Lower lobe of right lung (tissue), 2 donors: Measurements from ENCODE around the gene PDZD4. TPM values are rescaled to one million over a fixed set of nuclear protein-coding genes. Genes with fewer than 3 reads are reported as not detected.
A peak's percentile ranks its signal among the peaks of the same experiment; 100 is the strongest.

ENCODE experiments used
- ATAC-seq, 2 donors: fragments of 200-7000 bp; cut with Tn5 transposase; one replicate each; pipeline ENCODE4 v1.9.1; 2020 to 2022; ENCODE audit warnings: mild to moderate bottlenecking in 2 of 2, moderate library complexity in 2 of 2
- DNase-seq: peaks from one replicate; pipeline ENCODE4 v3.0.0-alpha.2; 2020
- H3K27ac ChIP-seq: fragments of 200-600 bp; one replicate; pipeline ENCODE4 v1.8.0; 2022
- H3K27me3 ChIP-seq: fragments of 200-600 bp; one replicate; pipeline ENCODE4 v1.8.0; 2022; ENCODE audit warnings: low read depth
- H3K36me3 ChIP-seq: fragments of 200-600 bp; one replicate; pipeline ENCODE4 v1.8.0; 2022; ENCODE audit warnings: mild to moderate bottlenecking
- H3K4me1 ChIP-seq: fragments of 200-600 bp; one replicate; pipeline ENCODE4 v1.8.0; 2022
- H3K4me3 ChIP-seq: fragments of 200-600 bp; one replicate; pipeline ENCODE4 v1.8.0; 2022; ENCODE audit warnings: mild to moderate bottlenecking
- H3K9me3 ChIP-seq: fragments of 200-600 bp; one replicate; pipeline ENCODE4 v1.8.0; 2022
- intact Hi-C: fragments of 100-400 bp; cut with DNase I; formaldehyde crosslinking; loops from one replicate; pipeline ENCODE4 v1.11.0; 2022
- total RNA-seq: library from RNA; stranded (reverse); fragmentation: NEBNext Ultra II Directional; extraction: Animal tissue kit (Norgen Biotek cat#: 25700); gene quantifications from one replicate; pipeline ENCODE4 v1.2.1, GENCODE V29; 2021
- TF ChIP-seq, protein P1 (sequence below): fragments of 200-600 bp; IDR thresholded peaks from one replicate; pipeline ENCODE4 v1.8.0; 2022; ENCODE audit warnings: antibody characterized with exemption, mild to moderate bottlenecking
- donor health status: DM: no; HTN: yes; CAD: no; lungs with severe emphysema.

PDZD4 gene
- total RNA-seq, 1 donor from 2014 or later, result 8.5 TPM

GRCh38 chrX:153825042-153825441 lies 5.3 kb downstream of the PDZD4 start:
- DNase-seq, result no peak
- no peaks in the 10 kb centered on the region for H3K36me3 ChIP-seq
- H3K4me3 ChIP-seq, result no peak overlapping the region
- intact Hi-C loops, result no loop called here
- ATAC-seq, result no peak
- peaks cover 4% of the 10 kb centered on the region for H3K4me1 ChIP-seq
- TF ChIP-seq, protein P1, sequence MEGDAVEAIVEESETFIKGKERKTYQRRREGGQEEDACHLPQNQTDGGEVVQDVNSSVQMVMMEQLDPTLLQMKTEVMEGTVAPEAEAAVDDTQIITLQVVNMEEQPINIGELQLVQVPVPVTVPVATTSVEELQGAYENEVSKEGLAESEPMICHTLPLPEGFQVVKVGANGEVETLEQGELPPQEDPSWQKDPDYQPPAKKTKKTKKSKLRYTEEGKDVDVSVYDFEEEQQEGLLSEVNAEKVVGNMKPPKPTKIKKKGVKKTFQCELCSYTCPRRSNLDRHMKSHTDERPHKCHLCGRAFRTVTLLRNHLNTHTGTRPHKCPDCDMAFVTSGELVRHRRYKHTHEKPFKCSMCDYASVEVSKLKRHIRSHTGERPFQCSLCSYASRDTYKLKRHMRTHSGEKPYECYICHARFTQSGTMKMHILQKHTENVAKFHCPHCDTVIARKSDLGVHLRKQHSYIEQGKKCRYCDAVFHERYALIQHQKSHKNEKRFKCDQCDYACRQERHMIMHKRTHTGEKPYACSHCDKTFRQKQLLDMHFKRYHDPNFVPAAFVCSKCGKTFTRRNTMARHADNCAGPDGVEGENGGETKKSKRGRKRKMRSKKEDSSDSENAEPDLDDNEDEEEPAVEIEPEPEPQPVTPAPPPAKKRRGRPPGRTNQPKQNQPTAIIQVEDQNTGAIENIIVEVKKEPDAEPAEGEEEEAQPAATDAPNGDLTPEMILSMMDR, result no peak
- no peak overlapping the region for H3K27ac ChIP-seq
- H3K9me3 ChIP-seq, result no peaks in the 10 kb centered on the region
- H3K27me3 ChIP-seq, result peaks cover 11% of the 10 kb centered on the region

DNA sequence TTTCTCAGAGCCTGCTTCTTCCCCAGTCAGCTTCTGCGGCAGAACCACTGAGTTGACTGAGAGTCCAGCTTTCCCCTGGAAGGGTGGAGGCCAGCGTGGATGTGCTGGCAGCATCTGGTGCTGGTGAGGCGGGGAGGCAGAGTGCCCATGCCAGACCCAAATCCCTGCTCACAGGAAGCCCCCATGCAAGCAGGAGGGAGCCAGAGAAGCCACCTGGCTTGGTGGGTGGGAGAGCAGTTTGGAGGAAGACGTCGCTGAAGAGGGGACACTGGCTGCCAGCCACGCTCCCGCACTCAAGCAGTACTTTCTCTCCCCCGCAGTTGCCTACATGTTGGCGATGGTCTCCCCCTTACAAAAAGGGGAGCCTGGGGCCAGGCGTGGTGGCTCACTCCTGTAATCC lies 6.0 kb downstream of the PDZD4 start:
- Histone ChIP-seq H3K9me3 (no peaks in the 10 kb centered on the region), H3K4me3 (no peak overlapping the region), H3K27me3 (peaks cover 4% of the 10 kb centered on the region), H3K36me3 (no peaks in the 10 kb centered on the region), H3K27ac (no peak overlapping the region), H3K4me1 (peaks cover 2% of the 10 kb centered on the region)
- DNase-seq, result no peak
- ATAC-seq, result no peak
- intact Hi-C loops, result no loop called here
- TF ChIP-seq, protein P1, result no peak

DNA sequence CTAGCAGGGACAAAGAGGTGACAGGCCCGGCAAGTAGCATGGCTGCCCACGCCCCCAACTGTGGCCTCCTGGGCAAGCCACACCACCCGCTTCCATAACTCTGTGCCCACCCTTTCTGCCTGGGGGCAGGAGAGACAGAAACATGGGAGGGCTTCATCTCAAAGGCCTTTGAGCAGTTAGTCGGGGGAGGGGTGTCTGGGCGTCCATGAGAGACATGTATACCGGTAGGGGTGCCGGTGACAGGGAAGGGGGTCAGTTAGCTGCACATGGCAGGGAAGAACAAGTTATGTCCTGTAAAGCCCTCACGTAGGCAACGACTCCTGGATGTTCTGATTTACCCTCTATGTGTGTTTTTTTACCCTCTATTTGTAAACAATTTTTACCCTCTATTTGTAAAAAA lies 9.3 kb downstream of the PDZD4 start:
- Histone ChIP-seq H3K9me3 (no peaks in the 10 kb centered on the region), H3K36me3 (no peaks in the 10 kb centered on the region), H3K27me3 (peaks cover 4% of the 10 kb centered on the region), H3K4me1 (no peaks in the 10 kb centered on the region), H3K4me3 (no peak overlapping the region), H3K27ac (no peak overlapping the region)
- no peak for ATAC-seq
- DNase-seq, result no peak
- intact Hi-C loops, result no loop called here
- TF ChIP-seq, protein P1, result no peak

- intact Hi-C loops, result no loop called here
- TF ChIP-seq, protein P1, result no peak
- H3K4me1 ChIP-seq, result no peaks in the 10 kb centered on the region
- no peak overlapping the region for H3K27ac ChIP-seq
- no peak overlapping the region for H3K4me3 ChIP-seq
- no peak for ATAC-seq
- no peaks in the 10 kb centered on the region for H3K36me3 ChIP-seq
- peaks cover 4% of the 10 kb centered on the region for H3K27me3 ChIP-seq
- H3K9me3 ChIP-seq, result no peaks in the 10 kb centered on the region
- DNase-seq, result no peak
These were observed 9.7 kb downstream of the PDZD4 start for GRCh38 chrX:153820601-153821000.

- TF ChIP-seq, protein P1, result no peak
- intact Hi-C loops, result no loop called here
- Histone ChIP-seq H3K27me3 (no peaks in the 10 kb centered on the region), H3K4me1 (no peaks in the 10 kb centered on the region), H3K36me3 (no peaks in the 10 kb centered on the region), H3K4me3 (peak overlapping the region; percentile 51), H3K9me3 (no peaks in the 10 kb centered on the region), H3K27ac (no peak overlapping the region)
- ATAC-seq (peak in 1 of 2 donors; percentile 15), DNase-seq (no peak)
These were observed 10.8 kb downstream of the PDZD4 start for GRCh38 chrX:153819384-153820040.
